A673 (cell line): ENCODE data around the gene SMS. TPM values are rescaled to one million over a fixed set of nuclear protein-coding genes. Genes with fewer than 3 reads are reported as not detected.

ENCODE experiments used
- BruUV-seq: library from RNA; stranded (reverse); fragments of 400-500 nt; replicated peaks from 2 replicates; lab custom pipeline; 2021; lab: Mats Ljungman, UMichigan
- CTCF ChIA-PET: fragments of 300-600 bp; sonication (Branson Sonifier 250); formaldehyde crosslinking; loops from one replicate; lab custom pipeline; 2022; ENCODE audit warnings: antibody characterized with exemption; lab: Charles Lee
- POLR2A ChIA-PET: fragments of 300-600 bp; sonication (Branson Sonifier 250); formaldehyde crosslinking; loops from one replicate; lab custom pipeline; 2022; ENCODE audit warnings: antibody characterized with exemption; ENCODE audit not compliant: low non-redundant PET; lab: Charles Lee
- DNase-seq: peaks from one replicate; pipeline ENCODE4 v3.0.0-alpha.2; 2015; ENCODE audit warnings: low spot score
- H3K27ac ChIP-seq: fragments of 200-600 bp; sonication (generic); 2 replicates; pipeline ENCODE4 v1.5.1; 2016; ENCODE audit warnings: mixed run types, low read depth, mild to moderate bottlenecking, mixed read lengths, antibody characterized with exemption, low read length; ENCODE audit not compliant: poor library complexity, severe bottlenecking
- H3K27me3 ChIP-seq: fragments of 200-600 bp; sonication (generic); replicated peaks from 2 replicates; pipeline ENCODE4 v1.6.1; 2017; ENCODE audit warnings: mixed run types, low read depth, mild to moderate bottlenecking, mixed read lengths, antibody characterized with exemption, low read length; ENCODE audit not compliant: insufficient read depth, poor library complexity
- H3K36me3 ChIP-seq: fragments of 200-600 bp; sonication (generic); 2 replicates; pipeline ENCODE4 v1.6.1; 2016; ENCODE audit warnings: mixed run types, mild to moderate bottlenecking, mixed read lengths, antibody characterized with exemption, low read length; ENCODE audit not compliant: insufficient read depth, poor library complexity, severe bottlenecking
- H3K4me1 ChIP-seq: fragments of 200-600 bp; sonication (generic); 2 replicates; pipeline ENCODE4 v1.6.1; 2017; ENCODE audit warnings: mixed run types, mild to moderate bottlenecking, mixed read lengths, antibody characterized with exemption, low read length; ENCODE audit not compliant: insufficient read depth, poor library complexity, severe bottlenecking
- H3K4me3 ChIP-seq: fragments of 200-600 bp; sonication (generic); 2 replicates; pipeline ENCODE4 v1.5.1; 2016; ENCODE audit warnings: low read depth, mixed run types, mild to moderate bottlenecking, mixed read lengths, low read length; ENCODE audit not compliant: poor library complexity, severe bottlenecking
- H3K9me3 ChIP-seq: fragments of 200-600 bp; sonication (generic); 2 replicates; pipeline ENCODE4 v1.6.1; 2016; ENCODE audit warnings: mixed run types, low read depth, mild to moderate bottlenecking, mixed read lengths, antibody characterized with exemption, low read length; ENCODE audit not compliant: poor library complexity, severe bottlenecking
- EZH2 ChIP-seq: fragments of 200-600 bp; sonication (generic); IDR thresholded peaks from 2 replicates; pipeline ENCODE4 v1.6.1; 2017; ENCODE audit warnings: borderline replicate concordance, low read depth, mild to moderate bottlenecking, mixed read lengths, antibody characterized with exemption, low read length; ENCODE audit not compliant: poor library complexity, severe bottlenecking
- intact Hi-C: fragments of 100-400 bp; cut with micrococcal nuclease; formaldehyde crosslinking; loops from one replicate; pipeline ENCODE4 v1.10.0; 2022; ENCODE audit not compliant: unreplicated experiment
- total RNA-seq: library from RNA; stranded (reverse); gene quantifications from 2 replicates; pipeline ENCODE4 v1.2.3, GENCODE V29; 2021
- TF ChIP-seq, protein P1 (sequence below): fragments of 300-800, 200-600 bp; sonication (generic); conservative IDR thresholded peaks from 2 replicates; pipeline ENCODE4 v1.5.1; 2017; ENCODE audit warnings: low read depth, mild to moderate bottlenecking, antibody characterized with exemption, low read length, moderate library complexity, mixed read lengths

The SMS gene
- total RNA-seq, 1 experiment from 2014 or later: 108 TPM

DNA sequence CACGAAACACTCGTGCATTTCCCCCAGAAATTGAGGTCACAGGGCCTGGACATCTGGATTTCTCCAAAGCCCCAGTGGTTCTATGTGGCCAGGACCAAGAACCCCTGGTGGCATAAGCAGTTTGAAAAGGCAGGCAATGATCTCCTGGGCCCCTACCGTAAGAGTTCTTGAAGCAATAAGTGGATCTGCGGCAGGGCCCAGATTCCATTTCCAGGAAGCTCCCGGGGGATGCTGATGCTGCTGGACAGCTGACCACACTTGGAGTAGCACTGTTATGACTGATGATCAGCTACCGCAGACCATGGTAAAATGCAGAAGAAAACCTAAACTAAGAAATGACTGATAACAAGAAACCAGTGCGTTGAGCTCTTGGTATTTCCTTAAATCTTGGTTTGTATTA, 27.8 kb downstream of the SMS start:
- no peak overlapping the region for H3K4me3 ChIP-seq
- no peaks in the 10 kb centered on the region for H3K4me1 ChIP-seq
- ChIA-PET CTCF (no interaction called here), POLR2A (no interaction called here)
- TF ChIP-seq, protein P1, sequence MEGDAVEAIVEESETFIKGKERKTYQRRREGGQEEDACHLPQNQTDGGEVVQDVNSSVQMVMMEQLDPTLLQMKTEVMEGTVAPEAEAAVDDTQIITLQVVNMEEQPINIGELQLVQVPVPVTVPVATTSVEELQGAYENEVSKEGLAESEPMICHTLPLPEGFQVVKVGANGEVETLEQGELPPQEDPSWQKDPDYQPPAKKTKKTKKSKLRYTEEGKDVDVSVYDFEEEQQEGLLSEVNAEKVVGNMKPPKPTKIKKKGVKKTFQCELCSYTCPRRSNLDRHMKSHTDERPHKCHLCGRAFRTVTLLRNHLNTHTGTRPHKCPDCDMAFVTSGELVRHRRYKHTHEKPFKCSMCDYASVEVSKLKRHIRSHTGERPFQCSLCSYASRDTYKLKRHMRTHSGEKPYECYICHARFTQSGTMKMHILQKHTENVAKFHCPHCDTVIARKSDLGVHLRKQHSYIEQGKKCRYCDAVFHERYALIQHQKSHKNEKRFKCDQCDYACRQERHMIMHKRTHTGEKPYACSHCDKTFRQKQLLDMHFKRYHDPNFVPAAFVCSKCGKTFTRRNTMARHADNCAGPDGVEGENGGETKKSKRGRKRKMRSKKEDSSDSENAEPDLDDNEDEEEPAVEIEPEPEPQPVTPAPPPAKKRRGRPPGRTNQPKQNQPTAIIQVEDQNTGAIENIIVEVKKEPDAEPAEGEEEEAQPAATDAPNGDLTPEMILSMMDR: no peak
- TF ChIP-seq EZH2: no peak
- intact Hi-C loops: no loop called here
- H3K27me3 ChIP-seq: no peaks in the 10 kb centered on the region
- no peak overlapping the region for H3K27ac ChIP-seq
- no TSS peak for BruUV-seq
- DNase-seq: no peak
- H3K36me3 ChIP-seq: peaks cover 5% of the 10 kb centered on the region
- H3K9me3 ChIP-seq: no peaks in the 10 kb centered on the region

DNA sequence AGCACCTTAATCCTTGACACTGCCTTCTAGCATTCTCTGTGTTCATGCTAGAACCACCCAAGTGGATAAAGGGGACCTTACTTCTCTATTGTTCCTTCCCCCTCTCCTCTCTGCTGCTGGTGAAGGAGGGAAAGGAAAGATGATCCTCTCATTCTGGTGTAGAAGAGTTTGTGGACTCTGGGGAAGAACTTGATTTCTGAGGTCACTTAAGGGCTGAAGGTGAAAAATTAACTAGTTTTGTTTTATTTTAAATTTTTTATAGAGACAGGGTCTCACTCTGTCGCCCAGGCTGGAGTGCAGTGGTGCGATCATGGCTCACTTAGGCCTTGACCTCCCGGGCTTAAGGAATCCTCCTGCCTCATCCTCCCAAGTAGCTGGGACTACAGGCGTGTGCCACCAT, 29.8 kb downstream of the SMS start:
- no peak overlapping the region for H3K27ac ChIP-seq
- intact Hi-C loops: loop anchor here (10.0 kb wide), 1 partner anchor 226 kb away; no protein-coding TSS in a partner anchor

DNA sequence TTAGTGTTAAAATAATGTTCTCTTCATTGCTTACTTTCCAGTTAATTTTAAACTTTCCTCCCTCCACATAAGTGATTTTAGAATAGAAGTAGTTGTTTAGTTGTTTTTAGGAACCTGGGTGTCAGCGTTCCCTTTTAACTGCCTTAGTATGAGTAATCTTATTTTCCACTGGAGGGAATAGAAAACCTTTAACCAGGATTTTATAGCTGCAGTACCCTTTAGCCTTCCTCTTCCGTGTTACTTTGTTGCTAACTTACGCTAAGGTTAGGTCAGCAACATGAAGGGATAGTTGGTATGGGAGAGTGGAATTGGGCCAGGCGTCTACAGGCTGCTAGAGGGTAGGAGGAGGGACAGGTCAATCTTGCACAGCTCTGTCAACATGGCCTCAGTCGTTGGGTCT, 31.5 kb downstream of the SMS start:
- no peaks in the 10 kb centered on the region for H3K4me1 ChIP-seq
- DNase-seq: no peak
- intact Hi-C loops: loop anchor here (10.0 kb wide), 1 partner anchor 227 kb away; no protein-coding TSS in a partner anchor
- CTCF ChIA-PET: interaction anchor here (0.7 to 1.2 kb wide), 2 partner anchors 13 to 169 kb away, joined by 3 to 4 read pairs; no protein-coding TSS in a partner anchor
- H3K27ac ChIP-seq: no peak overlapping the region
- no peak for TF ChIP-seq EZH2
- TF ChIP-seq, protein P1: no peak
- BruUV-seq: no TSS peak
- no peak overlapping the region for H3K4me3 ChIP-seq
- H3K27me3 ChIP-seq: no peaks in the 10 kb centered on the region
- H3K9me3 ChIP-seq: no peaks in the 10 kb centered on the region
- POLR2A ChIA-PET: no interaction called here
- peaks cover 5% of the 10 kb centered on the region for H3K36me3 ChIP-seq

More for the DNA sequence above, 29.8 kb downstream of the SMS start:
- ChIA-PET POLR2A (no interaction called here), CTCF (no interaction called here)
- no TSS peak for BruUV-seq
- TF ChIP-seq, protein P1: no peak
- no peak for TF ChIP-seq EZH2
- Histone ChIP-seq H3K27me3 (no peaks in the 10 kb centered on the region), H3K4me3 (no peak overlapping the region), H3K9me3 (no peaks in the 10 kb centered on the region), H3K4me1 (no peaks in the 10 kb centered on the region), H3K36me3 (peaks cover 5% of the 10 kb centered on the region)
- no peak for DNase-seq
